Fibroblast of pulmonary artery (primary cell): ENCODE results near the gene GPX4.

Experiments used
- DNase-seq: peaks from one replicate; pipeline ENCODE4 v3.0.0-alpha.2; 2010; ENCODE audit warnings: low read depth
- H3K4me3 ChIP-seq: replicated peaks from 2 replicates; pipeline ENCODE4 v1.5.1; 2011; ENCODE audit warnings: low read depth, mild to moderate bottlenecking, control low read depth, low read length, moderate library complexity
- CTCF ChIP-seq: IDR thresholded peaks from 2 replicates; pipeline ENCODE4 v1.5.1; 2011; ENCODE audit warnings: mild to moderate bottlenecking, control low read depth, low read length, inconsistent platforms; ENCODE audit errors: missing control alignments

GPX4 gene

GRCh38 chr19:1146858-1147780 lies 43.3 kb downstream of the GPX4 start:
- TF ChIP-seq CTCF: no peak
- H3K4me3 ChIP-seq: no peak overlapping the region
- no peak for DNase-seq

- no peak overlapping the region for H3K4me3 ChIP-seq
- no peak for TF ChIP-seq CTCF
- DNase-seq: no peak
Observed at GRCh38 chr19:1147934-1148549, 44.2 kb downstream of the GPX4 start.

GRCh38 chr19:1149259-1150045 lies 45.7 kb downstream of the GPX4 start:
- no peak overlapping the region for H3K4me3 ChIP-seq
- no peak for DNase-seq
- no peak for TF ChIP-seq CTCF

- TF ChIP-seq CTCF: no peak
- H3K4me3 ChIP-seq: no peak overlapping the region
- DNase-seq: no peak
Observed at GRCh38 chr19:1150333-1151036, 46.7 kb downstream of the GPX4 start.

- H3K4me3 ChIP-seq: no peak overlapping the region
- no peak for DNase-seq
- TF ChIP-seq CTCF: no peak
Observed at GRCh38 chr19:1151037-1151724, 47.4 kb downstream of the GPX4 start.

GRCh38 chr19:1151917-1152587 lies 48.3 kb downstream of the GPX4 start:
- no peak for TF ChIP-seq CTCF
- H3K4me3 ChIP-seq: no peak overlapping the region
- DNase-seq: no peak
